Measurements from ENCODE around the gene MEF2A.
"Not testable (repeated sequence)": the region's sequence is repeated elsewhere in the genome, so short reads cannot be mapped to it uniquely, and the experiment has no call there.

Gene MEF2A

DNA sequence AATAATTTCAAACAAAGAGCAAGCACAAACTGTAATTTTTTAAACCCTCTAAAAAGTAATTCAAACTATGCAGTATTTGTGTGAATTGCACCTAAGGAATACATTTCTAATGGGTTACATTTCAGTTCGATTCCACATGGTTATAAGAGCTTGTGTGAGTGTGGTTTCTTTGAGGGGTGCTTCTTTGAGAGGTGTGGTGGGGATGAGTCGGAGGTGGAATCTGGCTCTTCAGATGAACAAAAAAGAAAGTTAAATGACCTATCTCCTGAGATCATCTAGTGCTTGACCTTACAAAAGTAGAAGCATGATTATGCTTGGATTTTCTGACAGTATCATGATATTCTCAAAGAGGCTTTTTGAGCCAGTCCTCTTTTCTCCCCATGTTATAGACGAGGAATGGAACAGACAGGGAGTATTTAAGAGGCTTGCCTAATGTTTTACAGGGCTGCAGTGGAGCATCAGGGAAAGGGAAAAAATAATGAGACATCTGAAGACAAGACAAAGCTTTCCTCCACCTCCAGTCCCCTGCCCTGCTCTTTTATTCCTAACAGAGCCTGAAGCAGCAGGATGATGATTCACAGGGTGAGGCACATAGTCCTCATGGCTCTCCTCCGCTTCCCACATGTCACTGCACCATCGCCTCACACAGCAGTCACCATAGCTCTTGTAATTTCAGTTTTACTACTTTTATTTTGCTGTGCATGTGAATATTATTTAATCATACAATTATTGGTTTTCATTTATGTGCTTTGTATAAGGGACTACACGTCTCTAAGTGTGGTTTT lies 85.4 kb downstream of the MEF2A start:
- DNase-seq: no peak

DNA sequence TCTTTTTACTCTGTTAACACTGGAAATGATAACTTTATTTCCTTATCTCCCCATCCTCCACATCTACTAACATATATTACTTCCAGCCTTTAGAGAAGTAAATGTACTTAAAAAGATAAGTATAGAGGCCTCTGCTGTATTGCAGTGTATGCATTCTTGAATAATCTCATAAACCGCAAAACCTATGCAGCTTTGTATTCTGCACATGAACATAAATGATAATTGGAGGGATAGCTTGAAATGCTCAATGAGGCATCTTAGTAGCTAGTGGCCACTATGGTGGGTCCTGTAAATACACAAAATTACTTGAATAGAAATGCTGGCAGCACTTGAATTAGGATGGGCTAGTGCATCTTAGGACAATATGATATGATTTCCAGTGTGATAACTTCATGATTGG lies 90.4 kb downstream of the MEF2A start:
- DNase-seq: no peak

DNA sequence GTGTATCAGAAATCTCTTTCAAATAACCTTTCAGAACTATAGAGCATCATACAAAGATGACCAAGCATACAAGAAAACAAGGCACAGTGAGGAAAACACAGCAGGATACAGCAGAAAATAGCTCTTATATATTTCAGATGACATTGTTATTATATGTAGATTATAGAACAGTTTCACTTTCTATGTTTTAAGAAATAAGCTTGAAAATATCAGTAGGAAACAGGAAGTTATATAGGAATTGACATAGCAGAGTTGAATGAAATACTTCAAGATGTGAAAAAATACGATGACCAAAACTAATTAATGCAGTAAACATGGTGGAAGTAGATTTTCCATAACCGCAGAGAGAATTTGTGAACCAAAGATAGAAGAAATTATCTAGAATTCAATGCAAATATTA lies 92.2 kb downstream of the MEF2A start:
- DNase-seq: no peak

DNA sequence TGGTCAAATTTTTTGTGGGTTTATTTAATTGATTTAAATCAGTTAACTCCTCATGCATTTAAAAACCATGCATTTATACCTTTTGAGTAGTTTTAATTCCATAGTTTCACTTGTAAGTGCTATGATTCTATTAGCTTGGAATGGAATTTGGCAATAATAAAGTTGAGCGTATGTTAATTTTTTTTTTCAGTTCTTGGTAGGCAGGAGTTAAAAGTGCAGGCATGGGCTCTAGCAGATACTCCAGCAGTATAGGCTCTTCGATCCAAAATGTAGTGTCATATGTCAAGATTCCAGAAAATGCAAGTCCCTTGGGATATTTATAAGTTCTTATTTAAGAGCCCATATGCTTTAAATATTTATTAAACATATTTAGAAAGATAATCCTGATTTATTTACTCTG lies 97.1 kb downstream of the MEF2A start:
- no peak for DNase-seq

DNA sequence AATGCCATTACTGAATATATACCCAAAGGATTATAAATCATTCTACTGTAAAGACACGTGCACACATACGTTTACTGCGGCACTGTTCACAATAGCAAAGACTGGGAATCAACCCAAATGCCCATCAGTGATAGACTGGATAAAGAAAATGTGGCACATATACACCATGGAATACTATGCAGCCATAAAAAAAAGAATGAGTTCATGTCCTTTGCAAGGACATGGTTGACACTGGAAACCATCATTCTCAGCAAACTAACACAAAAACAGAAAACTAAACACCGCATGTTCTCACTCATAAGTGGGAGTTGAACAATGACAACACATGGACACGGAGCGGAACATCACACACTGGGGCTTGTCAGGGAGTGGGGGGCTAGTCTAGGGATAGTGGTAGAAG lies 100.3 kb downstream of the MEF2A start:
- not testable (repeated sequence) for DNase-seq

DNA sequence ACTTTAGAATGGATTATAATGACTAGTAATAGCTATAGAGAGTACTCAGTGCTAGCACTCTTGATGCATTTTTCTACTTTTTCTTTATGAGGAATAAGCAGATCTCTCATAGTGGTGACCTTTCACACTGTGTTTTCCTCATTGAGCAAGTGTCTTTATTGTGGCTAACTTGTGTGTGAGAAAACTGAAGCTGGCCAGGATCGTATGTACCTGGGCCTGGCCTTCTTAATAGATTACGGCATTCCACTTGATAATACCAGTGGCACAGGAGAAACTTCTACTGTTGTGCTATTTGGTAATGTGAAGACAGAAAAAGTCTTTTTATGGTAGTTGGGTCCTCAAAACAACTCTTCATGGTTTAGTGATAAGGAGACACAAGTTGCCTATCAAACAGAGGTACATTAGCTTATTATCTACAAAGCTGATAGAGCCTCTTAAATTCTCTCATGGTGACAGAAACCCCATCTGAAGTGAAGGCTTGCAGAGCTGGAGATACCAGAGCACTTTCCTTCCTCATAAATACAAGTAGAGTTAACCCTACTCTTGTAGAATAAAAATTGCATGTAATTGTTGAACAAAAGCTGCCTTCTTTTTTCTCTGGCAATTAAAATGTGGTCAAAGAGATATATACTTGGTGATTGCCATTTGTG lies 102.9 kb downstream of the MEF2A start:
- DNase-seq: no peak

DNA sequence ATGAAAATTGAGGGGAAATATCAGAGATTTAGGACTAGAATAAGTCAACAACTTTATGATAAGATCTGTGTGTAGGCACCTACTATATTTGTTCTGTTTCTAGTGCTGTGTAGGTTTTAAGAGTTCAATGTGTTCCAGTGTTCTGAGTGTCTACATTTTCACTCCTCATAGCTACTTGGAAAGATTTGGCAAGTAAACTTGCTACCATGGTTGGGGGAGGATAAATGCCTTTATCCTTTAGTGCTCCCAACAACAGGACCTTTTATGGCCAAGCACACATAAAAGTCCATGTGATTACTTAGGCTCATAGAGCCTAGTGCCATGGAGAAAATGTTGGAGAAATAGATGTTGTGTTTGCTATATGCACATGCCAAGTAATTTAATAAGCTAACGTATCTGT lies 103.5 kb downstream of the MEF2A start:
- no peak for DNase-seq

DNA sequence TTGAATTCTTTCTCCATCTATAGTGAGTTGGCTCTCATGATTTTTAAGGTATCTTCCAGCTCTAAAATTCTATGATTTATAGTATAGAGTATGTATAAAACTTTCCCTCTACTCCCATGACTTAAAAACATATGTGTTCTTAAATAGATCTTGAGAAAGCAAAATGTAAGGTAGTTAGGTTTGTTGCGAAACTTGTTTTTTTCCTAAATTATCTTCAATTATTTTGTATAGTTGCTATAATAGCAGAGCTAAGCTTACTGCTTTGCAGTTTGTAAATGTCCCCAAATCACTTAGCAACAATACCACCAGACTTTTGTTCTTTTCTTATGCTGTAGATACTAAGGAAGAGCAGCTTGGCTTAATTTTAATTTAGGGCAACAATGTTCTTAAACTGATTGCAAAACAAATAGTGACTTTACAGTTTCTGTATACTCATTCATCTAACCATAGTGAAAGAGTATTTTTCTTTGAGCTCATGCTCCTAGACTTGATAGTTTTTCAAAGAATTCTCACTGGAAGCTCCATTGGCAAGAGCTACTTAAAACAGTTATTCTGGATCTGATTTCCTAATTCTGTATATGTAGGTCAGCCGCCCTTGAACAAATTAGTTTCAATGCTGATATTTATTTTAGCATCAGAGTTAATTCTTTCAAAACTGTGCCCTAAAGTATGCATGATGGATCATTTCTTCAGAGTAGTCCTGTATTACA lies 106.3 kb downstream of the MEF2A start:
- DNase-seq: no peak

DNA sequence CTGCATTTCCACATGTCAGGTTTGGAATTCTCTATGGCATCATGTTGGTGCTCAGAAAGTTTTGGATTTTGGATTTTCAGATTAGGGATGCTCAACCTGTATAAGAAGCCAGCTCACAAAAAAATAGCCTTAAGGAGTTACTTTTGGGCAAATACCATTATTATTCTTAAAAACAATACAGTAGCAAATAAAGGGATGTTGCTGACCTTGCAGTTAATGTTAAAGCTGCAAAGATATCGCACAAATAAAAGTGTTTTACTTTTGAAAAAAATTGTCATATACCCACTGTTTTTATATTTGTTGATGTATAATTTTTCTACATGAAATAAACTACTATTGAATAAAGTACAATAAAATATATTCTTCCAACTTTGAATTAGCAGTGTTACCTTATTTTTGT lies 107.3 kb downstream of the MEF2A start:
- DNase-seq: no peak

DNA sequence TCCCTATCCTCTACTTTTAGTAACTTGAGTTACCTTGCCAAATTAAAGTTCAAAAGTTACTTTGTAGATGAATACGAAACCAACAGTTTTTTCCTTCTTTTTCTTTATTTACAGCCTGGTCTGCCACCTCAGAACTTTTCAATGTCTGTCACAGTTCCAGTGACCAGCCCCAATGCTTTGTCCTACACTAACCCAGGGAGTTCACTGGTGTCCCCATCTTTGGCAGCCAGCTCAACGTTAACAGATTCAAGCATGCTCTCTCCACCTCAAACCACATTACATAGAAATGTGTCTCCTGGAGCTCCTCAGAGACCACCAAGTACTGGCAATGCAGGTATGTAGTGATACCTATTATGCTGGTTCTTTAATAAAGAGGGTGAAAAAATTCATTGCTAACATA lies 108.5 kb downstream of the MEF2A start:
- DNase-seq: no peak

DNA sequence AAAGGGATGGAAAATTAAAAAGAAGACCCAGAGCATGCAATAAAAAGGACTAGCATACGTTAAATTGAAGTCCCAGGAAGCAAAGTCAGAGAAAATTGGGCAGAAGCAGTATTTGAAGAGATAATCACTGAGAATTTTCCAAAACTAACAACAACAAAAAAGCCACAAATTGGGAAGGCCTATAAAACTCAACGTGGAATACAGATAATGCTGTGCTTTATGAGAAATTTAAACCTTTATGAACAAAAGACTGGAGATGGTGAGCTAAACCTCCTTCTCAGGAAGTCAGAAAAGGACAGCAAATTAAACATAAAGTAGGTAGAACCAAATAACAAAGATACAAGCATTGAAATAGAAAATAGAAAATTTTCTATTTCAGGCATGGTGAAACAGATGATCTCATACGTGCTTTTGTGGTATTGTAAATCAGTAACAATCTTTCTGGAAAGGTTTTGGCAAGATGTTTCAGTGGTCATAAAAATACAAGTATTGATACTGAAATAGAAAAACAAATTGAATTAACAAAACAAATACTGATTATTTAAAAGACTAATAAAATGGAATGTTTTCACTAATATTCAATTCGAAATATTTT lies 111.9 kb downstream of the MEF2A start:
- DNase-seq: no peak

DNA sequence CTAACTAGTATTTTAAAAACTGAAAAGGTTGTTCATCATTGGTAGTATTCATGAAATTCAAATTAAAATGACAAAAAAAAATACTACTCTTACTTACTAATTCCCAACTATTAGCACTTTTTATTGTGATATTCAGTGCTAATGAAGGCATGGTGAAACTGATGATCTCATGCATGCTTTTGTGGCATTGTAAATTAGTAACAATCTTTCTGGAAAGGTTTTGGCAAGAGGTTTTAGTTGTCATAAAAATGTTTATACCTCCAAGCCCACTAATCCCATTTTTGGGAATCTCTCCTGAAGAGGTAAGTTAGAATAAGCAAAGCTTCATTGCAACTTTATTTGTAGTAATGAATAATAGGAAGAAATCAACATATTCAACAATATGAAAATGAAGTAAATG lies 114.5 kb downstream of the MEF2A start:
- DNase-seq: no peak

DNA sequence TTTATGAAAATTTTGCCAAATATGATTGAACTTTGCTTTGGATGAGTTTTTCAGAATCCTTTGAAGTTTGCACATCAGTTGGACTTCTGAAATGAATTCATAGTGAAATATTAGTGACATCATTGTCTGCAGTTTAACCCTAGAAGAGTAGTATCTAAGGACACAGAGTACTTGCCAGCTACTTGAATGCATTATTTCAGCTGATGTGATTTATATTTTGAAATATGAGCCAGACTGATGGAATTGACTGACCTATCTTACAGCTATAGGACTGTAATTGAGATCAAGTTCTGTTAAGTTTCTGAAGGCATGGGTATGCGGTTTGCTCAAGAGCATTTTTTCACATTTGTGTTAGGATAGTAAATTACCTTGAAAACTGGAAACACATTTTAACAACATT lies 116.2 kb downstream of the MEF2A start:
- DNase-seq: no peak

DNA sequence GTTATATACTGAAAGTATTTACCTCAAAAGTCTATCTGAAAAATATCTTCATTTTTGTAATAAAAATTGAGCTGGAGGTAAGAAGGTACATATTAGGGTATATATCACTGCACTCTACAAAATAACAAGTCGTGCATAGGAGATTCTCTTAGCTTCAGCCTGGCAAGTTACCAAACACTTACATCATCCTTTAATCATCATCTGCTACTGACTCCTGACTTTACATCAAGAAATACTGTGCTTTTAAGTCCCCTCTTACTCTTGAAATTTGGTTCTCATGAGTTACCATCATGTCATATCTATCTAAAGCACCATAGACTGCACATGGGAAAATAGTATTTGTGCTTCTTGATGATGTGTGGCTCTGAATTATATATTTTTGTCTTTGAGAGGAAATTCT lies 116.7 kb downstream of the MEF2A start:
- DNase-seq: peak; percentile 25

DNA sequence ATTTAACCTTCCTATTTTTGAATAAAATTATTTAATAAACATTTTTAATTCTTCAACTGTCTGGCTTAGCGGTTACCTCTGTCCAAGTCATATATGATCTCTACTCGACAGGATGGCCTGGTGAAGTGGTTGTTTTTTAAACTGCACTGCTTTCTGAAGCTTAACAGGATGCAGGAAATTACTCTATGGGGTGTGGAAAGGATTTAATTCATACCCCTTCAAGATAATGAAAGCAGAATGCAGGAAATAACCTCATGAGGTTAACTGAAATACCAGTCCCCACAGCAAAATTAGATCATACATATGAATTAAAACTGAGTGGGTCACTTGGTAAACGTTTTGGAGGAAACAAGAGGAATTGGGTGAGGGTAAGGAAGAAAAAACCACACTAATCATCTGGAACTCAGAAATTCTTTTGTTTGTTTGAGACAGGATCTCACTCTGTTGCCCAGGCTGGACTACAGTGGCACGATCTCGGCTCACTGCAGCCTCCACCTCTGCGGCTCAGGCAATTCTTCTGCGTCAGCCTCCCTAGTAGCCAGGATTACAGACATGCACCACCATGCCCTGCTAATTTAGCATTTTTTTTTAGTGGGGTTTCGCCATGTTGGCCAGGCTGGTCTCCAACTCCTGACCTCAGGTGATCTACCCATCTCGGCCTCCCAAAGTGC lies 117.4 kb downstream of the MEF2A start:
- DNase-seq: no peak

DNA sequence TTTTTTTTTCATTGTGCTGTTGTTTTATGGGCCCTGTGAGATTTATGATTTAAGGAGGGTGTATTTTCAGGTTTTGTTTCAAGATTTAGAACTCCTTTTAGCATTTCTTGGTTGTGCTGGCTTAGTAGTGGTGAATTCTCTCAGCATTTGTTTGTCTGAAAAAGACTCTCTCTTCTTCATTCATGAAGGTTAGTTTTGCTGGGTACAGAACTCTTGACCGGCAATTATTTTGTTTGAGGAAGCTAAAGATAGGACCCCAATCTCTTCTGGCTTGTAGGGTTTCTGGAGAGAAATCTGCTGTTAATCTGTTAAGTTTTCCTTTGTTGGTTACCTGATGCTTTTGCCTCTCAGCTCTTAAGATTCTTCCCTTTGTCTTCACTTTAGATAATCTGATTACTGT lies 120.5 kb downstream of the MEF2A start:
- no peak for DNase-seq

DNA sequence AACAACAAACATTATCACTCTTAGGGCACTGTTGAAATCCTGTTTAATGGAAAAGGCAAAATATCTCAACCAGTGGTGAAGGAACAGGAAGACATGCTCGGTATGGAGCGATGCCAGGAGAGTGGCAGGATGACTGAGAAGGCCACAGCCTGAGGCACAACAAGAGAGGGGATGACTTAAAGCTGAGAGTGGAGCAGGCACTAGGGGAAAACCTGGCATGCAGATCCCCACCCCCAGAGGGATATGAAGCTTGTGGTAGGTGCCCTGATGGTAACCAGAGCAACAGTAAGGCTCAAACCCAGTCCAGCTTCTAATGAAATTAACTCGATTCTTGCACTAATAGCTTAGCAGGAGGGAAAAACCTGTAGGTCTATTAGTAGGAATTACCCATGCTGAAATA lies 127.0 kb downstream of the MEF2A start:
- DNase-seq: no peak

DNA sequence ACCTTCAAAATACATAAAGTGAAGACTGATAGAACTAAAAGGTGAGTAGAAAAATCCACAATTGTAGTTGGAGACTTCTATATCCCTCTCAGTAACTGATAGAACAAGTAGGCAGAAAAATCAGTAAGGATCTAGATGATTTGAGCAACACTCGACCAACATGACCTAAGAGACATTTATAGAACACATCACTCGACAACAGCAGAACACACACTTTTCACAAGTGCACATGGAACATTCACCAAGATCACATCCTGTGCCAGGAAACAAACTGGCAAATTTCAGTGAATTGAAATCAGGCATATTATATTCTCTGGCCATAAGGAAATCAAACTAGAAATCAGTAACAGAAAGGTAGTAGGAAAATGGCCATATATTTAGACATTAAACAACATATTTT lies 130.3 kb downstream of the MEF2A start:
- no peak for DNase-seq

DNA sequence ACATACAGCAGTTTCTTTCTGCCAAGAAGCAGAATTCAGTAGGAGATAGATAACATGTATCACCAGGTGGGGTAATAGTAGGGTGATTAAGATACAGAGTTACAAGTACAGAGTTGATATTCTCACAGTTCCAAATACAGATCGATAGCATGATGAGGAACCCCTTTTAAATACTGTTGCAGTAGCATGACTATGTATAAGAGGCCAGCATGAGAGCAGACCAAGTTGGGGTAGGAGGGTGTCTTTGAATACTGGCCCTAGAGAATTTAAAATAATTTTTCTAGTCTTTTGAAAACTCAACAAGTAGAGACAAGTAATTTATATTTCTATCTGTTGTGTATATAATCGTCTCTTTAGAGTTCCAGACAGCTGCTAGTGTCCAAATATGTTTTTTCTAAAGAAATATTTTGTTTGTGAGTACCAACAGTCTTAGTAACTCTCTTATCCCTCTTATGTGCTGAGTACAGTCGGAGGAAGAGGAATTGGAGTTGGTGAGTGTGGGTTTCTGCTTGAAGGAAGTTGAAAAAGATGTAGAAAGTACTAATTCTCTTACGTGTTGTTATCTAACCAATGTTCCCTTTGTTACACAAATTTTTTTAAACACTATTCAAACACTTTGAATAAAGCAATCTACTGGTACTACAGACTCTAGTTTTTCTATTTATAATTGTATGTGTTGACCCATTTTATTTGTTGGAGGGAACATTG lies 137.3 kb downstream of the MEF2A start:
- no peak for DNase-seq

DNA sequence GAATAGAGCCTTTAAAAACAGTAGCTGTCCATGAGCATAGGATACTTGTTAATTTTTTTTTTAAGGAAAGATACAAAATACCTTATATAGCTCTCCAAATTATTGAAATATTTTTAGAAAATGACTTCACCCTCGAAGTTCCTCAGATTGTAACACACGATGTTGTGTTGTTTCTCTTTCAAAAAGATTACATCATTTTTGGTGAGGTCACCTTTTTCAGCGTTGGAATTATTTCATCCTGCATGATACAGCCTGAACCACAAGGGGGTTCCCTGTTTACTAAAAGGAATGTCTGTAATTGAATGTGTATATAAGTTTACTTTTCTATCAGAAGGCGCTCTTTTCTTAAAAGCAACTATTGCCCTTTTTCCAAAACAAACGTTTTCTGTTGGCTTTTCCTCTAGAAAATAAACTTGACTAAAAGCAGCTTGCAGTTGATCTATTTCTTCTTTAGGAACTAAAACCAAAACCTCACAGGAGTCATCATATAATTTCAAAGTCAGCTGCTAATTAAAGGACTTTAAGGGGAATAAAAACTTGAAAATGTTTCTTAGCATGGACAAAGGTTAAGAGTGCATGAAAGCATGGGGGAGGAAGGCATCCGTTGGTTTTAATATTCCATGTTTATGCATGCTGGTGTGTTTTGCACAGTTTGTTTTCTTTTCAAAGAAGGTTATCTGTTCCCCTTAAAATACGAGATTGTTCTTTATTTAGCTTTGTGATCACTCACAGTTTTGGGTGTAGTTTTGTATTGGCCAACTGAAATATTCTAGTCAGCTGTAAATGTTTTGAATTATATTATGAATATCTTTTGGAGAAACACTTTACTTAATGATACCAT lies 138.0 kb downstream of the MEF2A start:
- peak; percentile 24 for DNase-seq

DNA sequence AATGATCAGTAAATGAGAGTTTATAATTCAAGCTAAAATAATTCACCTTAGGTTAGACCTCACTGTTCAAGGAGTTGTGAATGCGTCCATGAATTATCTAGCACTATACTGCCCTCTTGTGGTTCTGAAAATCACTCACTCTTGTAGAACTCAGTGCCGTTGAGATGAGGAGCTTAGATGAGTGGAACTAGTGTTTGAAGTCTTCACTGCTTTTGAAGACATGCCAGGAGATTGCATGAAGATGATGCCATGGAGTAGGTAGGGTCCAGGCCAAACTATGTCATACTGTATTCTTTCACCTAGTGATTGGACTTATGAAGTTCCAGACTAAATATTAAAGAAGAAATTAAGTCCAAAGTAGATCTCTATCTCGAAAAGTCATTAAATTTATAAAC lies 138.7 kb downstream of the MEF2A start:
- DNase-seq: peak; percentile 79
